Cerebellar nuclear complex (tissue), 1 donor: ENCODE results near the gene KCNMA1.
"Not testable (repeated sequence)": the region's sequence is repeated elsewhere in the genome, so short reads cannot be mapped to it uniquely, and the experiment has no call there.

Experiments
- DNase-seq, 2 experiments: peaks; one replicate each; lab custom pipeline; 2025; lab: John Stamatoyannopoulos, UW

Gene KCNMA1

GRCh38 chr10:77368006-77368405 is 269.6 kb downstream of the KCNMA1 start:
- no peak for DNase-seq

GRCh38 chr10:77363210-77363609 is 274.4 kb downstream of the KCNMA1 start:
- DNase-seq = no peak

GRCh38 chr10:77361831-77362230 is 275.8 kb downstream of the KCNMA1 start:
- DNase-seq = no peak

- DNase-seq = no peak
These were observed 276.2 kb downstream of the KCNMA1 start for GRCh38 chr10:77361426-77361825.

- no peak for DNase-seq
These were observed 276.8 kb downstream of the KCNMA1 start for GRCh38 chr10:77360835-77361234.

GRCh38 chr10:77359950-77360520 is 277.6 kb downstream of the KCNMA1 start:
- no peak for DNase-seq

GRCh38 chr10:77359287-77359691 is 278.3 kb downstream of the KCNMA1 start:
- no peak for DNase-seq

GRCh38 chr10:77358656-77359055 is 279.0 kb downstream of the KCNMA1 start:
- DNase-seq = no peak

GRCh38 chr10:77357611-77358310 is 279.8 kb downstream of the KCNMA1 start:
- no peak for DNase-seq

- DNase-seq = no peak
These were observed 280.4 kb downstream of the KCNMA1 start for GRCh38 chr10:77357185-77357584.

GRCh38 chr10:77355844-77356243 is 281.8 kb downstream of the KCNMA1 start:
- DNase-seq = no peak

- no peak for DNase-seq
These were observed 286.2 kb downstream of the KCNMA1 start for GRCh38 chr10:77351386-77351785.

- no peak for DNase-seq
These were observed 286.9 kb downstream of the KCNMA1 start for GRCh38 chr10:77350711-77351119.

- no peak for DNase-seq
These were observed 287.5 kb downstream of the KCNMA1 start for GRCh38 chr10:77350134-77350533.

GRCh38 chr10:77349226-77349625 is 288.4 kb downstream of the KCNMA1 start:
- DNase-seq = no peak

- DNase-seq = no peak
These were observed 288.9 kb downstream of the KCNMA1 start for GRCh38 chr10:77348751-77349150.

- DNase-seq = no peak
These were observed 289.5 kb downstream of the KCNMA1 start for GRCh38 chr10:77348082-77348481.

GRCh38 chr10:77347052-77347451 is 290.6 kb downstream of the KCNMA1 start:
- DNase-seq = no peak

GRCh38 chr10:77341055-77341454 is 296.6 kb downstream of the KCNMA1 start:
- DNase-seq = no peak

- DNase-seq = not testable (repeated sequence)
These were observed 297.7 kb downstream of the KCNMA1 start for GRCh38 chr10:77339872-77340271.

GRCh38 chr10:77339166-77339565 is 298.4 kb downstream of the KCNMA1 start:
- no peak for DNase-seq

GRCh38 chr10:77338143-77338542 is 299.5 kb downstream of the KCNMA1 start:
- DNase-seq = no peak

- DNase-seq = no peak
These were observed 303.1 kb downstream of the KCNMA1 start for GRCh38 chr10:77334501-77334900.
